NCI-H345 treated with DMSO at 0.1 percent for 48 hours (cell line): ENCODE data around the gene KLHDC2.
"Not testable (repeated sequence)": the region's sequence is repeated elsewhere in the genome, so short reads cannot be mapped to it uniquely, and the experiment has no call there.

ENCODE experiments used
- DNase-seq: peaks from one replicate; lab custom pipeline; 2025; ENCODE audit not compliant: unreplicated experiment; lab: John Stamatoyannopoulos, UW

KLHDC2 gene

DNA sequence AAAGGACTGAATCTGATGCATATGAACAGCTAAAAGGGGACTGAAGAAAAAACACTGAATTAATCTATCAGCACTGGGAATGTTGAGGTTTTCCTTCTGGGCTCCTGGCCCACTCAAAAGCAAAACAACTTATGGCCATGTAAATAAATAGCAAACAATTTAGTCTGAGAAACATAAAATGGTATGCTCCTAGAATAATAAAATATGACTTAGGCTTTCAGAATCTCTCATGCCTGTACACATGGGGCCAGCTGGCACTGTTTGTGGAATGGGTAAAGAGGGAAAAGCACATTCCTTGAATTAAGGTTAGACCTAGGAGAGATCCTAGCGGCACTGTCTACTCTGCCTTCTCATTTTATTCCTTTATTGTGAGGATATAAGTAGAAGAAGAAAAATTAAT lies 6.2 kb downstream of the KLHDC2 start:
- no peak for DNase-seq

DNA sequence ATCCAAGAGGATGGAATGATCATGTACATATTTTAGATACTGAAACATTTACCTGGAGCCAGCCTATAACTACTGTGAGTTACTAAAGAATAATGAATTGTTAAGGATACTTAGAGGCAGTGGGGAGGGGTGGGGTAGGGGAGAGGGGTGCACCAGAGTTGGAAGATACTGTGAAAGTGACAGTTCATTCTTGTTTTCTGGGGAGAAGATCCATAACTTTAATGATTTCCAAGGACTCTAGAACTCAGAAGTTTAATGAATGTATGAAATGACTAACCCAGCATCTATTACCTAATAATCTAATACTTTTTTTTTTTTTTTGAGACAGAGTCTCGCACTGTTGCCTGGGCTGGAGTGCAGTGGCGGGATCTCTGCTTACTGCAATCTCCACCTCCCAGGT lies 10.5 kb downstream of the KLHDC2 start:
- DNase-seq, result no peak

DNA sequence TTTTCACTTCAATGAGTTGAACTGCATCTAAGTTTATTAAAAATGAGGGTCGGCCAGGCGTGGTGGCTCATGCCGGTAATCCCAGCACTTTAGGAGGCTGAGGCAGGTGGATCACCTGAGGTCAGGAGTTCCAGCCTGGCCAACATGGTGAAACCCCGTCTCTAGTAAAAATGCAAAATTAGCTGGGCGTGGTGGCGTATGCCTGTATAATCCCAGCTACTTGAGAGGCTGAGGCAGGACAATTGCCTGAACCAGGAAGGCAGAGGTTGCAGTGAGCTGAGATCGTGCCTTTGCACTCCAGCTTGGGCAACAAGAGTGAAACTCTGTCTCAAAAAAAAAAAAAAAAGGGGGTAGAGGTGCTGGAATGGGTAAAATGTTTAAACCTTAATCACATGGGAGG lies 13.1 kb downstream of the KLHDC2 start:
- not testable (repeated sequence) for DNase-seq

DNA sequence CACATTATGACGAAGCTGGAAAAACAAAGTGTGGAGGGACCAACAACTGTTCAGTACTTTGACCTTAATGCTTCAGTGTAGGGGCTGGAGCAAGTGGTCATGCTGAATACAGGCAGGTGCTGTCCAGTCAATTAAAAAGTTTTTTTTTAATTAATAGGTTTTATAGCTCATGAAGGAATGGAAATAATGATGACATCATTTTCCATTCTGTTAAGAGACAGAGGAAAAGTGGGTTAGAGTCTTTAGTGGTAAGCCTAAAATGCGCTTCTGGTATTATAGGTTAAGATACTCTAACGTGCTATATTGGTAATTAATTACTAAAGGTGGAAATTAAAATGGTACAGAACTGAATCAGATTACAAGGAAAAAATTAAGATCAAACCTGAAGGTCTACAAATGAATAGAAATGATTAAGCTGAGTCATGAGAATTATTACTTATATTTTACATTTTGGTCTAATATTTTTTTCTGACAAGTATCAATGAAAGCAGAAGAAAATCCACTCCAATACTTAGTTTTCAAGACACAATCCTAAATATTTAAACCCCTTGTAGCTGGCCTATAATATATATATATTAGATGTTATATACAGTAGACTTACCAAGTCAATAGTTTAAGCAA lies 15.6 kb downstream of the KLHDC2 start:
- DNase-seq, result no peak

DNA sequence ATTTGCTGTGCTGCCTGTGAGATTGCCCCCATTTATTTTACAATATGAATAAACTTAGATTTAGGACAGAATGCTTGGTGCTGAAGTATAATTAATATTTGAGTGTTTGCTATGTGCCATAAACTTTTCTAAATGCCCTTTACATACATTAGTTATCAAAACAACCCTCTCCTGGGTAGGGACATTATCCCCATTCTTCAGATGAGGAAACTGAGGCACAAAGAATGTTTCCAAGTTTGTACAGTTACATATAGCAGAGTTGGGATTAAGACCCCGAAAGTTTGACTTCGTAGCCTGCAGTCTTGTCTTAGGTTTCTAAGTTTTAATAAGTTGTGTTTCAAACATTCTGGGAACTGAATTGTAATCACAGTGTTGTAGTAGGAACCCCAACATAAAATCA lies 18.4 kb downstream of the KLHDC2 start:
- no peak for DNase-seq

DNA sequence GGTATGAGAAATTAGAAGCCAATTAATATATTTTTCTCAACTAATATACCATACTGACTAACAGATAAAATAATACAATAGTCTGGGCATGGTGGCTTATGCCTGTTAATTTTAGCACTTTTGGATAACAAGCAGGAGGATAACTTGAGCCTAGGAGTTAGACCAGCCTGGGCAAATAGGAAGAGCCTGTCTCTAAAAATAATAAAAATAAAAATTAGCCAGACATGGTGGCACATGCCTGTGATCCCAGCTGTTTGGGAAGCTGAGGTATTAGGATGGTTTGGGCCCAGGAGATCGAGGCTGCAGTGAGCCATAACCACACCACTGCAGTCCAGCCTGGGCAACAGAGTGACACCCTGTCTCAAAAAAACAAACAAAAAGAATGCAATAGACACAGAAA lies 24.7 kb downstream of the KLHDC2 start:
- DNase-seq, result no peak

DNA sequence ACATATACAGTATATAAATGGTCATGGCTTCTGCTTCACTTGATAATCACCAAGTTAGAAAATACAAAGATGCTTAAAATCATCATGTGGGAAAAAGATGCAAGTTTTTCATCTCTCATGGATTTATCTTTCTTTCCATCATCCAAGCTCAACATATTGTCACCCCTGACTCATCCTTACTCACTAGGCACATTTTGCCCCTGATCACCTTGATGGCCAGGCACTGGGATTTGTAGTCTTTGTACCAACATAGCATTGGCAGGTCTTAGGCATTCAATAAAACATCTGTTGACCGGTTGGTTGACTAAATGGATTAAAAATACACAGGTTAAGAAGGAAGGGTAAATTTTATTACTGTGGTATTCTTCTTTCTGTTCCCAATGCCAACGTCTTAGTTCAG lies 28.1 kb downstream of the KLHDC2 start:
- no peak for DNase-seq

DNA sequence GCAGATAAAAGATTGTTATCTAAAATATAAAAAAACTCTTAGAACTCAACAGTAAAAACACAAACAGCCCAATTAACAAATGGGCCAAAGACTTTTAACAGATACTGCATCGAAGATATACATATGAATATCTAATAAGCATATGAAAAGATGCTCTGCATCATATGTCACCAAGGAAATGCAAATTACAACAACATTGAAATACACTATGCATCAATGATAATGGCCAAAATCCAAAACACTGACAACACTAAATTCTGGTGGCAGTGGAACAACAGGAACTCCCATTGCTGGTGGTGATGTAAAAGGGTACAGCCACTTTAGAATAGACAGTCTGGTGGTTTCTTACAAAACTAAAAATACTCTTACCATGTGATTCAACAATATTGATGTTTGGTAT lies 40.8 kb downstream of the KLHDC2 start:
- no peak for DNase-seq

DNA sequence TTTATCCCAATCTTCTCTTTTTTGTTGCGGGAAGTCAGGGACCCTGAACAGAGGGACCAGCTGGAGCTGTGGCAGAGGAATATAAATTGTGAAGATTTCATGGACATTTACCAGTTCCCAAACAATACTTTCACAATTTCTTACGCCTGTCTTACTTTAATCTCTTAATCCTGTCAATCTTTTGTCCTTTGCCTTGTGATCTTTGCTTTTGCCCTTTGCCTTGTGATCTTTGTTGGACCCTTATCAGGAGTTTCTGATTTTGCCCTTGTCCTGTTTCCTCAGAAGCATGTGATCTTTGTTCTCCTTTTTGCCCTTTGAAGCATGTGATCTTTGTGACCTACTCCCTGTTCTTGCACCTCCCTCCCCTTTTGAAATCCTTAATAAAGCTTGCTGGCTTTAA lies 48.2 kb downstream of the KLHDC2 start:
- DNase-seq, result not testable (repeated sequence)

DNA sequence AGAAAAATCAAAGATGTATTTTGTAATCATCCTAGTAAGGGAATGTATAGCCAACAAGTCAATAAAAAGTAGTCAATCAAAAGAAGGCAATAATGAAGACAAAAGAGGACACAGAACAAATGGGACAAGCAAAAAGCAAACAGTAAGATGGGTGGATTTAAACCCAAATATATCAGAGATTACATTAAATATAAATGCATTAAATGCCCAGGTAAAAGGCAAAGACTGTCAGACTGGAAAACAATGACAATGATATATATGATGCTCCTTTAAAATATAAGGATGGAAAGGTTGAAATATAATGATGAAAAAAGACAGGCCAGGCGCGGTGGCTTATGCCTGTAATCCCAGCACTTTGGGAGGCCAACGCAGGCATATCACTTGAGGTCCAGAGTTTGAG lies 48.9 kb downstream of the KLHDC2 start:
- no peak for DNase-seq

DNA sequence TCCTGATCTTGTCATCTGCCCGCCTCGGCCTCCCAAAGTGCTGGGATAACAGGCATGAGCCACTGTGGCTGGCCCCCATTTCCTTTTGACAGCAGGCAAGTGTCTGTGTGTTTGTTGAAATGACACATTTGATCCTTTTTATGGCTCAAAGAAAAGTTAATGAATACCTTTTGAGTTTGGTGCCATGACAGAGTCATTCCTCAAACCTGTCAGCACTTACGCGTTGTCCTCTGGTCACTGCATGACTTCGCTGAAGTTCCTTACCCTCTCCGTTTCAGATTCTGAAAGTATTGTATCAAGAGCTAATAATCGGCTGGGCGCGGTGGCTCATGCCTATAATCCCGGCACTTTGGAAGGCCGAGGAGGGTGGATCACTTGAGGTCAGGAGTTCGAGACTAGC lies 52.2 kb downstream of the KLHDC2 start:
- no peak for DNase-seq

DNA sequence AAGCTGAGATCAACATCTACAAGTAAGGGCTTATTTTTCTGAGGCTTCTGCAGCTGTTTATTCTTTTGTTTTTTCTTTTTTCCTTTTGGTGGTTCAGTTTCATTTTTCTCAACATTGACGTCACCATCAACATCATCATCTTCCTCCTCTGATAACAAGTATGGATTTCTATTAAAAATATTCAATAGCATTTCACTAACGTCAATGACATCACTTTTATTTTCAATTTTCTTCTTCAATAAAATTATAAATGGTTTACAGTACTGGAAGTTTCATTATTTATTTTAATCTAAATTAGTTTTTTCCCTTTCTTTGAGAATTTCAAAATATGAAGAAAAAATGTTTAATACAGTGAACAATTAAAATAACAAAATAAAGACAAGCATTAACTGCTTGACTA lies 60.7 kb downstream of the KLHDC2 start:
- DNase-seq, result no peak
